SIG-M5 treated with dmso at 0.1 percent for 504 hours (cell line): Measurements from ENCODE around the gene TNFAIP2.

Source experiments
- DNase-seq: peaks from one replicate; lab custom pipeline; 2025; ENCODE audit not compliant: unreplicated experiment; lab: John Stamatoyannopoulos, UW

The TNFAIP2 gene

GRCh38 chr14:103093856-103094405 lies 29.3 kb upstream of the TNFAIP2 start:
- no peak for DNase-seq

DNA sequence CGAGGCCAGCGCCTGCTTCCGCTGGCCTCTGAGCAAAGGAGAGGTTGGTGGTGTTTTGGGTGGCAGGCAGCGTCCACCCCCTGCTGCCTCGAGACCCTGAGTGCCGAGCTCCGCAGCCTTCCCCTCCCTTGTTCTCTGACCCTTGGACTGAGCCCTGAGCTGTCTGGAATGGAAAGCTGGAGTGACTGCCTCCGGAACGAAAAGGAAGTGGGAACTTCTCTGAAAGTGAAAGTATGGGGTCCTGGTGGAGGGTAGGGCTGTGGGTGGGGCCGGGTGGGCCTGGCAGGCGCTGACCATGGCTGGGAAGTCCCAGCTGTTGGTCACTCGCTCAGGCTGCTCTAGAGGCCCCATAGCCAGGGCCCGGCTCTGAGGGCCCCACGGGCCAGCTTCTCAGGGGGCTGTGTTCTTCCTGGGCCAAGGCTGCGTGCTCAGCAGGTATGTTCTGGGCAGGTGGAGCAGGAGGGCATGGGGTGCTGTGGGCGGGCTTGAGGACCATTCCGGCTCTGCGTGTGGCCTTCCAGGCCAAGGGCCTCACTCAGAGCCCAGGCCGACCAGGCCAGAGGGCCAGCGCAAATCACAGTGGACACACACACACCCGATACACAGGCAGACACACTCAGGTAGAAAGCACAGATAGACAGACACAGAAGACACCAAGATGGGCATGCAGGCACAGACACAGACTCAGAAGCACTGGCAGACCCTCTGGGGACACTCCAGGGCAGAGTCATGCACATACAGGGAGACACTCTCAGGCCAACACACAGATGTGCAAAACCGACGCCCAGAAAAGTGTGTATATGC lies 28.7 kb upstream of the TNFAIP2 start, which contains the start of gene EXOC3L4:
Gene EXOC3L4, plus strand, starts transcription at position 320 of the 804 bp plus-strand sequence. CDS start 5,495 bp downstream, outside the sequence.
- DNase-seq = no peak

DNA sequence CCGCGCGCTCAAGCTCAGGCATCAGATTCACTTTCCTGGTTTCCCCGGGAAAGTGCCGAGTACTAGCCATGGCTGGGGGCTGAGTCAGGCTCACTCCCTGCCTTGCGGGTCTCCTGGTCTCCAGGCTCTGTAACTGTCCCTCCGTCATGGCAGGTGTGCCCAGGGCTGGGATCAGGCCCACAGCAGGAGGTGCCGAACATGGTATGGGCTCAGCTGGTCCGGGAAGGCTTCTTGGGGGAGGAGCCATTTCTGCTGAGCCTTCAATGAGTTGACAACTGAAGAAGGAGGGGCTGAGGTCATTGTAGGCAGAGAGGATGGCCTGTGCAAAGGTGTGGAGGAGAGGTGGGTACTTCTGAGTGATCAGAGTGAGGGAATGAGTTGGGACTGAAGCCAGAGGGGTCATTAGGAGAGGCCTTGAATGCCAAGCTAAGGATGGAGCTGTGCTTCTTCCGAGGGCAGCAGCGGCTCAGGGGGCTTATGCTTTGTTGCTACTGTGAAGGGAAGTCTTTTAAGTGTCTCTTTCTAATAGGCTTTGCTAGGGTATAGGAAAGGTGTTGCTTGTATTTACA lies 28.0 kb upstream of the TNFAIP2 start:
- DNase-seq = no peak

- DNase-seq = no peak
Measured at GRCh38 chr14:103096387-103096786, 26.9 kb upstream of the TNFAIP2 start.

- DNase-seq = no peak
Measured at GRCh38 chr14:103097244-103097993, 25.8 kb upstream of the TNFAIP2 start.

DNA sequence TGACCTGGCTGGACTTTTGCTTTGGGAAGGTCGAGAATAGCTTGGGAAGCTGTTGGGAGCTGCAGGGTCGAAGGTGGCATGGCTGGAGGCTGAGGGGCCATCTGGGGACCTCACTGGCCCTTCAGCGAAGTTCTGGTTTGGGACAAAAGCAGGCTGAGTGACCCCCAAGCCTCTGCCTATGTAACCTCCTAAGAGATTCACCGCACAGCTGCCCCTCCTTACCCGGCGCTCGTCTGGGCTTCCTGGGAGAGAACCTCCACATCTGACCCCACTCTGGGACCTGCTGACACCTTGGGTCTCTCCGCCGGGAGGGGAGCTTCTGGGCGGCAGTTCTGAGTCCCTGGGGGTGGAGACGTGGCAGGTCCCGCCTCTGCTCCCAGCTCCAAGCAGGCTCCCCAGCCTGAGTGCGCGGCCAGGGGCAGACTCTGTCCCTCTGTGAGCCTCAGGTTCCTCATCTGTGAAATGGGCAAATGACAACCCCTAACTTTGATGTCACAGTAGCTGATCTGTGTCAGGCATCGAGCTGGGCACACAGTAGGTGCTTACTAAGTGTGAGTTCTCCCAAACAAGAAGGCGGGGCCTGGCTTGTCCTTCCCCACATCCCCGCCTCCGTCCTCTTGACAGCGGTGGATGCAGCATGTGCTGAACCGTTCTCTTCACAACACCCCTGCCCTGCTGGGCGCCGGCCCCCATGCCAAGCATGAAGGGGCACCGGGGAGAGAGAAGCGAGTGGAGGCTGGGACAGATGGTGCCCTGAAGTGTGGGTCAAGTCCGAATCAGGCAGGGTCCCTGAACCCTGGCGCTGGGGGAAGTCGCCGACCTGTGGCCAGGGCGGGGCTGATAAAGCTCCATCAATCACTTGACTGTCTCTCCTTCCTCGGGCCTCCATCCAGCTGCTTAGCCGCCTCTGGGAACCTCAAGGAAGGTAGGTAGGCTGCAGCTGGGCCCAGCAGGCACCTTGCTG lies 25.0 kb upstream of the TNFAIP2 start:
- no peak for DNase-seq

DNA sequence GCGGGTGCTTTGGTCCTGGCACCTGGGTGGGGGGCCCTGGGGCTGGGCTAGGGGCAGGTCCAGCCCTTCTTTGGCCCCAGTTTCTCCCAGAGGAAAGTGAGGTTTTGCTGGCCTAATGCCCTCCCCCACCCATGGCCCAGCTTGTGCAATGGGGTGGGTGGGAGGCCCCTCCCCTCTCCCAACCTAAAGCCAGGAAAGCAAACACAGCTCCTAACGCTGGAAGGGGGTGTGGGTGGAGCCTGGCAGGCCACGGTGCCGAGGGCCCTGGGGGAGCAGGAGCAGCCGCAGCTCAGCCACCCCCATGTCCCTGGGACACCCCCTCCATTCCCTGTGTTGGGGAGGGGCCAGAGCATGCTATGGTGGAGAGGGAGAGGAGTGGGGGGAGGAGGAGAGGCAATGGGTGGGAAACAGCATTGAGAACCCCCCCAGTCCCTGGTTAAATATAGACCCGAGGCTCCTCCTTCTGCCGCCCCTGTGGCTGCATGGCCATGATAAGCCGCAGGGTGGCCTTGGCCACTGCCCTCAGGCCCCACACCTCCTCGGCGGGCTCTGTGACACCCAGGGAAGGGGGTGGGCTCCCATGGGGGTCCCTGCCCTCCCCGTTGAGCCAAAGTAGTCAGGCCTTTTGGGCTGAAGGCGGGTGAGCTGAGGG lies 24.1 kb upstream of the TNFAIP2 start:
- DNase-seq = no peak

DNA sequence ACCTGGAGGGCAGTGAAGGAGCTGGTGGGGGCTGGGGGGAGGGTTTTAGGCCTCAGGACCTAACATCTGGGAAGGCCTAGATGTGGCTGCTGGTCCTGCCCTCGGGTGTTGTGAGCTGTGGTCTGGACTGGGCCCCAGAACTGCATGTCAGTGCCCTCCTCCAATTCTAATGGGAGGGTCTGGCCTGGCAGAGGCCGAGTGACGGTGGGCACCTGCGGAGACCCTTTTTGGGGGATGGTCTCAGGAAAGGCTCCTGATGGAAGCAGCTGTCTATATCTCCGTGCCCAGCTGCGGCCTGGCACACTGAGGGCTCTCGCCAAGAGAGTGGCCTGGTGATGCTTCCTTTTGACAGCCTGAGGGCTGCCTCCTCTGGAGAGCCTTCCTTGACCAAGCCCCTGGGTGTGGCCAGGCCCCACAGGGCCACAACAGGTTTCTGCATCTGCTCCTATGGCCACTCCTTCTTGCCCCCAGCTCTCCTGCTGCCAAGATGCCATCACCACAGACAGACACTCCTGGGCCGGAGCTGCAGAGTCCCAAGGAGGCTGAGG lies 23.5 kb upstream of the TNFAIP2 start:
- DNase-seq = no peak

DNA sequence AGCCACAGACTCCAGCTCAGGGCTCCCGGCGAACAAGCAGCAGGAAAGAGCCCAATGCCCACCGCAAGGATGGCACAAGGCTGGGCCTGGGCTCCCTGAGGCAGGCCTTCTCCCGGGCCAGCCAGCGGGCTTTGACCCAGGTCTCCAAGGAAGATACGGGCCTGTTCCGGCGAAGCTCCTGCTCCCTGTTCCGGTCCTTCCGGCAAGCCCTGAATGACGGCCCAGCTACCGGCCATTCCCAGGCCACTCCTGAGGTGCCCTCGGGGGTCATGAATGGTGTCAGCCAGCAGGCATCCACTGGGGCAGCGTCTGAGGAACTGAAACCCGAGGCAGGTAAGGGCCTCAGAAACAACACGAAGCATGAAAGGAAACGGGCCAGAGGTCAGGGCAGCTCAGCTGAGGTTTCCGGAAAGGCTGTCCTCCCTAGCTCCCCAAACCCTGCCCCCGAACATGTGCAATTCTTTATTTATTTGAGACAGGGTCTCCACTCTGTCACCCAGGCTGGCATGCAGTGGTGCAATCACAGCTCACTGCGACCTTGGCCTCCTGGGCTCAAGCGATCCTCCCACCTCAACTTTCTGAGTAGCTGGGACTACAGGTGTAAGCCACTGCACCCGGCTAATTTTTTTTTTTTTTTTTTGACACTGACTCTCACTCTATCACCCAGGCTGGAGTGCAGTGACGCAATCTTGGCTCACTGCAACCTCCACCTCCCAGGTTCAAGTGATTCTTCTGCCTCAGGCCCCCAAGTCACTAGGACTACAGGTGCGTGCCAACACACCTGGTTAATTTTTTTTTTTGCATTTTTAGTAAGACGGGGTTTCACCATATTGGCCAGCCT lies 22.8 kb upstream of the TNFAIP2 start:
- no peak for DNase-seq

DNA sequence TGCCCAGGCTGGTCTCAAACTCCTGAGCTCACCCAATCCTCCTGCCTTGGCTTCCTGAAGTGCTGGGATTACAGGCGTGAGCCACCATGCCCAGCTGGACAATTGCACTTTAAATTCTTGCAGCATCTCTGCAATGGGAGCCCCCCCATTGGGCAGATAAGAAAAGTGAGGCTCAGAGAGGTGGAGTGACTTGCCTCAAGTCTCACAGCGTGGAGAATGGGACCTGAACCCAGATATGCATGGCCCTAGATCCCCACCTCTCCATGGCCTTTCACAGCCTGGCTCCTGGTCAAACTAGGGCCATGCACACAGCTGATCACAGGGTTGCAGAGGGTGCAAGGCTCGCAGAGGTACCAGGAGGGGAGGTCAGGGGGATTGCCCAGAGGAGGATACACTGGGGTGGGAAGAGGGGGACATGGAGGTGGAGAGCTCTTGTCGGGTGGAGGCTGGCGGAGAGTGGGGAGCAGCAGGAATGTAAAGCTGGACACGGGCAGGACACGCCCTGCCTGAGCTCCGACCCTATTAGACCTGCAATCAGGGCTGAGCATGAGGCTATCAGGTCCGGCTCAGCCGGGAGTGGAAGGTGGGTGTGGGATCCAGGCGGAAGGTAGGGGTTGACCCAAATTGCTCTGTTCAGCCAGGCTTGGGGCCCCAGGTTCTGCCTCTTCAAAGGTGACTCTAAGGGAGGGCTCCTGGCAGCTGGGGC lies 21.9 kb upstream of the TNFAIP2 start:
- DNase-seq = no peak

DNA sequence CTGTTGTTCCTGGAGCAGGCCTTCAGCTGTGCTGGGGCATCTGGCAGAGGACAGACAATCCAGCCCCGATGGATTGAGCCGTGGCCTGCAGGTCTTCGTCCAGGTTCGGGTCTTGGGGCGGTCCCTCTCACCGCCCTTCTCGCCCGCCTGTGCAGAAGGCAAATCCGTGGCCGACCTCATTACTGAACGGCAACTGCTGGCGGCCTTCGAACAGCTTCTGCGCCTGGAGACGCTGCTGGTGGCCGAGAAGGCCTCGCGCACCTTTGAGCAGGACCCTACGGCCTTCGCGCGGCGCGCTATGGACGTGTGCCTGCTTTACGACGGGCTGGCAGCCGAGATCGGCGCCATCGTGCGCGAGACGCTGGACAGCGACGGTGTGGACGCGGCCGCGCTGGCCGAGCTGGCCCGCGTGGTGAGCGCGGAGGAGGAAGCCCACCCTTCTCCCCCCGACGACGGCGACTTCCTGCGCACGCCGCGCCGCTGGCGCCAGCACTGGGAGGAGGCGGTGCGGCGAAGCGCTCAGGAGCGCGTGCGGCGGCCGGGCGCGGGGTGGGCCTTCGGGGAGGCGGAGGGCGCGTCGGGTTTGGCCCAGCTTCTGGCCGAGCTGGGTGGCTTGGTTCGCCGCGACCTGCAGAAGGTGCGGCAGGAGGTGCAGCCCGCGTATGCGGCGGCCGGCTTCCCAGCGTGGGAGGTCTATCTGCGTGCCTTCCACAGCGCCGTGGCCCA lies 21.1 kb upstream of the TNFAIP2 start:
- no peak for DNase-seq

GRCh38 chr14:103102689-103103260 lies 20.5 kb upstream of the TNFAIP2 start:
- DNase-seq = no peak

DNA sequence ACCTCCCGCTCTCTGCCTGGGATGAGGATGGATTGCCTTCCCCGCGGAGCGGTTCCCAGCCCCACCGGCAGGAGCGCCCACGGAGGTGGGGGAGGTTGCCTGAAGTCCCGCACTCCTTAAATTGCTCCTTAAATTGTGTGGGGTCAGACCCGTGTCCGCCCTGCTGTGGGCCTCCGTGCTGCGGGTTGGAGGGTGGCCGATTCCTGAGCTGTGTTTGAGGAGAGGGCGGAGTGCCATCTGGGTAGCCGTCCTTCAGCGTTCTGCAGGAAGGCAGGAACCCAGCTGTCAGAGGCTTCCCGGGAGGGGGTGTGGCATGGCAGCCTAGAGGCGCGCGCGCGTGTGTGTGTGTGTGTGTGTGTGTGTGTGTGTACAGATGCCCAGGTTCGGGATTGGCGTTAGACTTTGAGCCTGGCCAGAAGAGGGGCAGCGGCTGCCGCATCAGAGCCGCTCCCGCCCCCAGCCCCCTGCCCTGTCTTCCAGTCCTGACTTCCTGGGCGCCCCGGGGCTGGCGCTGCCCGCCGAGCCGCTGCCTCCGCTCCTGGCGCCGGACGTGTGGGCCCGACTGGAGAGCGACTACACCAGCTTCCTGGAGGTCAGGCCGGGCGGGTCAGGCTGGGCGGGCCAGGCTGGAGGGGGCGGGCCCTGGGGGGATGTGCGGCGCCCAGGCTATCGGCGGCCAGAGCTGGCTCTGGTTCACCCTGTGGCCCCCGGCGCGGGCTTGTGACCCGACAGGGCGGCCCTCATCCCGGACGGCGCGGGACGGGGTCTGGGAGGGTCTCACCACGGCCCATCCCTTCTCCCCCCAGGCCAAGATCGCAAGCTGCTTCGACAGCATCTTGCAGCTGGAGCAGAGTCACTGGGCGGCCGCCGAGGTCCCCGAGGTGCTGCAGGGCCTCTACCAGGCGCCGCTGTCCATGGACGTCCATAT lies 19.5 kb upstream of the TNFAIP2 start:
- peak; percentile 14 for DNase-seq

GRCh38 chr14:103104389-103104653 lies 18.9 kb upstream of the TNFAIP2 start:
- no peak for DNase-seq

DNA sequence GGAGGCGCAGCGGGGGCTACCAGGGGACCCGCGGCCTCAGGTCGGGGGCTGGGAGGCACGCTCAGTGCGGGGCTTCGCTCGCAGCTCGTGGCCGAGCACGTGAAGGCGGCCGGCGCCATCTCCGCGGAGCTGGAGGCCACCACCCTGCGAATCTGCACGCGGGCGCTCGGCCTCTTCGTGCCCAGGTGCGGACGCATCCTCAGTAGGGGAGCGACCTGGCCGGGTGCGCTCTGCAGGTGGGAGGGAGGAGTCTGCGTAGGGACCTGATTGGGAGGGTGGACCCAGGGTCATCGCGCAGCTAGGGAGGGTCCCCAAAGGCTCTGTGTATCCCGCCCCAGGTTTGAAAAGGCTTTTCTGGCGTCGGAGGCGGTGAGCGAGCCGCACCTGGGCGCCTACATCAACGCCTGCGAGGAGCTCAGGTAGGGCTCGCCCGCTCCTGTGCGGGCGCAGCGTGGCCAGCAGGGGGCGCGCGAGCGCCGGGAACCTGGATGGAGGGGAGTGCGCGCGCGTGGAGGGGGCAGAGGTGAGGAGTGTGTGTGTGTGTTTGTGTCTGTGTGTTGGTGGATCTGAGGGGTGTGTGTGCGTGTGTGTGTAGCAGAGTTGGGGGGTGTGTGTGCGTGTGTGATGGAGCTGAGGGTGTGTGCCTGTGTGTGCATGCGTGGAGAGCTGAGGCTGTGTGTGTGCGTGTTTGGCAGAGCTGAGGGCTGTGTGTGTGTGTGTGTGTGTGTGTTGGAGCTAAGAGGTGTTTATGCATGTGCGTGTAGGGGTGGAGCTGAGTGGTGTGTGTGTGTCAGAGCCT lies 18.4 kb upstream of the TNFAIP2 start:
- DNase-seq = peak; percentile 42
